Naive B cell (primary cell): Measurements from ENCODE around the gene MAPT. TPM values are rescaled to one million over a fixed set of nuclear protein-coding genes. Genes with fewer than 3 reads are reported as not detected.
"Not testable (repeated sequence)": the region's sequence is repeated elsewhere in the genome, so short reads cannot be mapped to it uniquely, and the experiment has no call there.

ENCODE experiments used
- ATAC-seq, 2 donors: fragments of 150-1000 bp; cut with Tn5 transposase; 2 replicates each; pipeline ENCODE4 v1.10.0; 2021; ENCODE audit warnings: low read depth in 2 of 2, mild to moderate bottlenecking in 2 of 2, moderate library complexity in 2 of 2
- DNase-seq: peaks from one replicate; pipeline ENCODE4 v3.0.0; 2022
- H3K27ac Mint-ChIP-seq, 6 donors: one replicate each; pipeline ENCODE4 v1.8.0; 2020 to 2022; ENCODE audit warnings: mild to moderate bottlenecking in 6 of 6, mixed read lengths in 6 of 6, moderate library complexity in 5 of 6, inconsistent platforms in 2 of 6
- H3K27me3 Mint-ChIP-seq, 3 donors: one replicate each; pipeline ENCODE4 v1.8.0; 2021 to 2022; ENCODE audit warnings: mixed read lengths in 3 of 3, mild to moderate bottlenecking in 1 of 3
- H3K36me3 Mint-ChIP-seq, 2 donors: one replicate each; pipeline ENCODE4 v1.8.0; 2020 to 2022; ENCODE audit warnings: mixed read lengths in 2 of 2, inconsistent platforms in 1 of 2, mild to moderate bottlenecking in 1 of 2
- H3K4me1 Mint-ChIP-seq, 3 donors: one replicate each; pipeline ENCODE4 v1.8.0; 2020 to 2022; ENCODE audit warnings: mixed read lengths in 3 of 3, inconsistent platforms in 1 of 3, mild to moderate bottlenecking in 1 of 3, moderate library complexity in 1 of 3
- H3K4me3 Mint-ChIP-seq, 8 donors: one replicate each; pipeline ENCODE4 v1.8.0; 2020 to 2022; ENCODE audit warnings: mild to moderate bottlenecking in 8 of 8, mixed read lengths in 8 of 8, moderate library complexity in 8 of 8, inconsistent platforms in 2 of 8
- H3K9me3 Mint-ChIP-seq, 7 donors: one replicate each; pipeline ENCODE4 v1.8.0; 2020 to 2022; ENCODE audit warnings: mixed read lengths in 7 of 7, mild to moderate bottlenecking in 5 of 7, inconsistent platforms in 2 of 7, moderate library complexity in 1 of 7
- polyA plus RNA-seq, 6 donors: library from polyadenylated mRNA; unstranded; fragments of 300-500 nt; fragmentation: Illumina TruSeq; gene quantifications; one replicate each; pipeline ENCODE4 v1.2.3, GENCODE V29; 2021; ENCODE audit warnings: low read depth in 6 of 6

MAPT gene
- polyA plus RNA-seq, 6 donors from 2014 or later, result 0.10 to 0.29 TPM; not detected in 4

DNA sequence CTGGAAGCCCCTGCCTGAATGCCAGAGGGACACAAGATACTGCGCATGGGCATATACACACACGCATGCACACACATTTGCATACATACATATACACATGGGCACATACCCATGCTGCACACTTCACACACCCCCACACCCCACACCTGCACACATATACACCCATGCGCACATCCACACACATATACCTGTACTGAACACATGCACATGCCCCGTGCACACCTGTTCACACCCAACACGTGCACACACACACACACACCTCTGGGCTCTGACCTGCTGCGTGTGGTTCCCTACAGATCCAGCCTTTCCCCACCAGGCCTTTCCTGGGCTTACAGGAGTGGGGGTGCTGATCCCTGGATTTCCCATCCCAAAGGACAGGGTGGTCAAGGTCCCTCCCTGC is 43.3 kb upstream of the MAPT start:
- H3K27me3 Mint-ChIP-seq, result peaks cover 22 to 65% (median 57%) of the 10 kb centered on the region in 3 donors
- H3K36me3 Mint-ChIP-seq, result no peaks in the 10 kb centered on the region
- peaks cover 0 to 2% (median 0%) of the 10 kb centered on the region in 3 donors for H3K4me1 Mint-ChIP-seq
- peaks cover 0 to 4% (median 0%) of the 10 kb centered on the region in 7 donors for H3K9me3 Mint-ChIP-seq
- no peak for DNase-seq
- no peak overlapping the region for H3K4me3 Mint-ChIP-seq
- no peak for ATAC-seq
- H3K27ac Mint-ChIP-seq, result no peak overlapping the region

- peaks cover 0 to 5% (median 0%) of the 10 kb centered on the region in 7 donors for H3K9me3 Mint-ChIP-seq
- ATAC-seq (no peak), DNase-seq (no peak)
- H3K27ac Mint-ChIP-seq, result no peak overlapping the region
- peaks cover 0 to 2% (median 0%) of the 10 kb centered on the region in 3 donors for H3K4me1 Mint-ChIP-seq
- peaks cover 24 to 70% (median 58%) of the 10 kb centered on the region in 3 donors for H3K27me3 Mint-ChIP-seq
- no peak overlapping the region for H3K4me3 Mint-ChIP-seq
- H3K36me3 Mint-ChIP-seq, result no peaks in the 10 kb centered on the region
These were observed 42.9 kb upstream of the MAPT start for GRCh38 chr17:45851464-45851863.

DNA sequence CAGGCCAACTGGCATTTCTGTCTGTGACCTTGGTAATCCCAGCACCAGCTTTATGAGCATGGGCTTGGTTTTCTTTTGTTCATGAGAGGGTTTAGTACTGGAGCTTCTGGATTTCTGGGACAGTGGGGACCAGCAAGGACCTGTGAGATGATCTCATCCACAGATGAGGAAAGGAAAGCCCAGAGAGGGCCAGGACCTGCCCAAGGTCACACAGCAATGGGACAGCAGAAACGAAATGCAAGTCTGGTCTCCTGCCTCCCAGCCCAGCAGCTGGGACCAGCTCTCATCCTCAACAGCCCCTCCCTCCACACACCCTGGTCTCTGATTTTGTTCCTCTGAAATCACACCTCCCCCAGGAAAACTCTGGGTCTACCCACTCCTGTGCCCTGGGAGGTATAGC is 42.5 kb upstream of the MAPT start:
- ATAC-seq (no peak), DNase-seq (no peak)
- peaks cover 0 to 5% (median 0%) of the 10 kb centered on the region in 7 donors for H3K9me3 Mint-ChIP-seq
- H3K36me3 Mint-ChIP-seq, result no peaks in the 10 kb centered on the region
- H3K27ac Mint-ChIP-seq, result no peak overlapping the region
- peaks cover 24 to 70% (median 58%) of the 10 kb centered on the region in 3 donors for H3K27me3 Mint-ChIP-seq
- no peak overlapping the region for H3K4me3 Mint-ChIP-seq
- peaks cover 0 to 2% (median 0%) of the 10 kb centered on the region in 3 donors for H3K4me1 Mint-ChIP-seq

- DNase-seq (peak; percentile 26), ATAC-seq (peak in 1 of 2 donors; percentile 36)
- H3K27me3 Mint-ChIP-seq, result peaks cover 24 to 66% (median 59%) of the 10 kb centered on the region in 3 donors
- peaks cover 0 to 2% (median 0%) of the 10 kb centered on the region in 3 donors for H3K4me1 Mint-ChIP-seq
- H3K36me3 Mint-ChIP-seq, result no peaks in the 10 kb centered on the region
- H3K27ac Mint-ChIP-seq, result peak overlapping the region in 1 of 6 donors; percentile 3
- peaks cover 0 to 5% (median 0%) of the 10 kb centered on the region in 7 donors for H3K9me3 Mint-ChIP-seq
- no peak overlapping the region for H3K4me3 Mint-ChIP-seq
These were observed 41.6 kb upstream of the MAPT start for GRCh38 chr17:45852535-45853297.

DNA sequence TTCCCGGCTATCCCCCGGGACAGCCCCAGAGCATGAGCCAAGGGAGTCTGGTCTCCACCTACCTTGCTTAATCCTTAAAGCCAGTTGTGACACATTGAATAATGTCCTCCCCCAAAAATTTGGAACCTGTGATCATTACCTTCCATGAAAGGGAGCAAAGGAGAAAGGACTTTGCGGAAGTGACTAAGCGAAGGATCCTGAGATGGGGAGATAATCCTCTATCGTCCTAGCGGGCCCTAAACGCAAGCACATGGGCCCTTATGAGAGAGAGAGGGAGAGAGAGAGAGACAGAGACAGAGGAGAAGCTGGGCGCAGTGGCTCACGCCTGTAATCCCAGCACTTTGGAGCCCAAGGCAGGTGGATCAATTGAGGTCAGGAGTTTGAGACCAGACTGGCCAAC is 40.1 kb upstream of the MAPT start:
- Mint-ChIP-seq H3K27ac (no peak overlapping the region), H3K9me3 (peaks cover 0 to 5% (median 0%) of the 10 kb centered on the region in 7 donors), H3K4me1 (peaks cover 0 to 2% (median 0%) of the 10 kb centered on the region in 3 donors), H3K4me3 (no peak overlapping the region), H3K27me3 (peaks cover 33 to 67% (median 63%) of the 10 kb centered on the region in 3 donors), H3K36me3 (no peaks in the 10 kb centered on the region)
- DNase-seq, result no peak
- no peak for ATAC-seq

- Mint-ChIP-seq H3K36me3 (peaks cover 0 to 4% of the 10 kb centered on the region in 2 donors), H3K27me3 (peaks cover 36 to 71% (median 63%) of the 10 kb centered on the region in 3 donors), H3K27ac (no peak overlapping the region), H3K4me3 (no peak overlapping the region), H3K9me3 (peaks cover 0 to 5% (median 0%) of the 10 kb centered on the region in 7 donors), H3K4me1 (peaks cover 0 to 2% (median 0%) of the 10 kb centered on the region in 3 donors)
- ATAC-seq (no peak), DNase-seq (no peak)
These were observed 38.5 kb upstream of the MAPT start for GRCh38 chr17:45855691-45856336.

- no peak overlapping the region for H3K4me3 Mint-ChIP-seq
- peaks cover 0 to 4% of the 10 kb centered on the region in 2 donors for H3K36me3 Mint-ChIP-seq
- H3K9me3 Mint-ChIP-seq, result peaks cover 0 to 16% (median 2%) of the 10 kb centered on the region in 7 donors
- ATAC-seq, result no peak
- no peak overlapping the region for H3K27ac Mint-ChIP-seq
- DNase-seq, result no peak
- peaks cover 35 to 69% (median 47%) of the 10 kb centered on the region in 3 donors for H3K27me3 Mint-ChIP-seq
- H3K4me1 Mint-ChIP-seq, result no peaks in the 10 kb centered on the region
These were observed 36.2 kb upstream of the MAPT start for GRCh38 chr17:45857977-45858708.

- ATAC-seq, result no peak
- Mint-ChIP-seq H3K36me3 (peaks cover 0 to 4% of the 10 kb centered on the region in 2 donors), H3K27ac (peak overlapping the region in 2 of 6 donors; percentile 1 to 13), H3K27me3 (peaks cover 42 to 75% (median 47%) of the 10 kb centered on the region in 3 donors), H3K9me3 (peaks cover 0 to 11% (median 3%) of the 10 kb centered on the region in 7 donors), H3K4me1 (no peaks in the 10 kb centered on the region), H3K4me3 (no peak overlapping the region)
- DNase-seq, result no peak
These were observed 33.2 kb upstream of the MAPT start for GRCh38 chr17:45861165-45861564.

DNA sequence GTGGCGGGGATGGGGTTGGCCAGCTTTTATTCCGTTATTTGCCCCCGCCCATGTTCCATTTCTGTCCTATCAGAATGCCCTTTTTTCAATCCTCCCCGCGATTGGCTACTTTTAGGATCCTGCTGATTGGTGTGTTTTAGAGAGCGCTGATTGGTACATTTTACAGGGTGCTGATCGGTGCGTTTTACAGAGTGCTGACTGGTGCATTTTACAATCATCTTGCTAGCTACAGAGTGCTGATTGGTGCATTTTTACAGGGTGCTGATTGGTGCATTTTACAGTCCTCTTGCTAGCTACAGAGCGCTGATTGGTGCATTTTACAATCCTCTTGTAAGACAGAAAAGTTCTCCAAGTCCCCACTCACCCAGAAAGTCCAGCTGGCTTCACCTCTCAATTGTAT is 32.2 kb upstream of the MAPT start:
- not testable (repeated sequence) for H3K4me3 Mint-ChIP-seq, DNase-seq, ATAC-seq, H3K27ac Mint-ChIP-seq, H3K4me1 Mint-ChIP-seq, H3K36me3 Mint-ChIP-seq
- Mint-ChIP-seq H3K27me3 (peaks cover 44 to 71% (median 49%) of the 10 kb centered on the region in 3 donors), H3K9me3 (peaks cover 0 to 11% (median 3%) of the 10 kb centered on the region in 7 donors)

DNA sequence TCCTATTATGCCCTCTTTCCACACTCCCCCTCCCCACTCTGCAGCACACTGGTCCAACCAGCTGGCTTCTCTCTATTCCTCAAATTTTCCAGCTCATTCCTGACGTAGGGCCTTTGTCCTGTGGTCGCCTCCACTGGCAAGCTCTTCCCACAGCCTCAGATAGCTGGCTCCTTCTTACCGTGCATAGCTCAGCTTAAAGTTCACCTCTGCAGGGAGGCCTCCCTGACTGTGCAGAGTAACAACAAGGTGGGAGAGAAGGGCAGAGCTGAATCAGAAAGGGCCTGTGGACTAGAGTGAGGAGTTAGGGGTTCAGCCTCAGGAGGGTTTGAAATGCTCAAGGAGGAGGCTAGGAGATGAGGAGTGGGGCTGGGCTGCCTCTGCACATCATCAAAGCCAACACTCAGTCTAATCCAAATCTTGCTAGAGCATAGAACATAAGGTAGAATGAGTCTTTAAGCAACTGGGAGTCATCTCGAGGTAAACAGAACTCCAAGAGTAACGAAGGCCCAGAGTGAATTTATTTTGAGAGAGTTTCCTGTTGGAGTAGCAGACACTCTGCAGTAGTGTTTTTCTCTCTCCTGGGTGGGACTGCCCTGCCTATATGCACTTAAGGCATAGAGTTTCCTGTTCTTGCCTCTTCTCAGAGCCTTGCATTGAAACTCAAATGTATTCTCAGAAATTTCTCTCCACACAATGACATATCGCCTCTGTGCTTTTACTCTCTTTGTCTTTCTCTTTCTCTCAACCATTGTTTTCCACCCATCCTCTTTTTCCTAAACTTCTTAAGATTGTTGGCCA is 30.3 kb upstream of the MAPT start:
- ATAC-seq, result no peak
- peaks cover 0 to 4% of the 10 kb centered on the region in 2 donors for H3K36me3 Mint-ChIP-seq
- H3K9me3 Mint-ChIP-seq, result peaks cover 0 to 11% (median 3%) of the 10 kb centered on the region in 7 donors
- DNase-seq, result no peak
- H3K27me3 Mint-ChIP-seq, result peaks cover 40 to 64% (median 51%) of the 10 kb centered on the region in 3 donors
- no peaks in the 10 kb centered on the region for H3K4me1 Mint-ChIP-seq
- H3K4me3 Mint-ChIP-seq, result no peak overlapping the region
- peak overlapping the region in 1 of 6 donors; percentile 27 for H3K27ac Mint-ChIP-seq

DNA sequence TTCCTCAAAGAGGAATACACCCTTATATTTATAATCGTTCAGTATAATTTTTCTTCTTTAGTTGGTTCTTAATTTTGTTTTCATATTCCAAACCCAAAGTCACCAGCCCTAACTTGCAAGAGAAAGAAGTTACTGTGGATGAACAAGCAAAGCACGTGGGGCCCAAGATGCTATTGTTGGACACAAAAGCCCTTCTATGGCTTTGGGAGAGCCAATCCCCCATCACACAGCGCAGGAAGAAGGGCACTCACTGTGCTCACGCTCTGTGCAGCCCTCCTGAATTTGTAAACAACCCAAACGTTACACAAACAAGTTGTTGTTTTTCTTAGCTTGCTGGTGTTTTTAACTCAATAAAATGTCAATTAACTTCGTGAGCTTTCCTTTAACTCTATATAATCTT is 27.2 kb upstream of the MAPT start:
- ATAC-seq (no peak), DNase-seq (no peak)
- Mint-ChIP-seq H3K36me3 (no peaks in the 10 kb centered on the region), H3K27ac (no peak overlapping the region), H3K27me3 (peaks cover 34 to 61% (median 54%) of the 10 kb centered on the region in 3 donors), H3K4me3 (no peak overlapping the region), H3K9me3 (peaks cover 0 to 3% (median 0%) of the 10 kb centered on the region in 7 donors), H3K4me1 (no peaks in the 10 kb centered on the region)

DNA sequence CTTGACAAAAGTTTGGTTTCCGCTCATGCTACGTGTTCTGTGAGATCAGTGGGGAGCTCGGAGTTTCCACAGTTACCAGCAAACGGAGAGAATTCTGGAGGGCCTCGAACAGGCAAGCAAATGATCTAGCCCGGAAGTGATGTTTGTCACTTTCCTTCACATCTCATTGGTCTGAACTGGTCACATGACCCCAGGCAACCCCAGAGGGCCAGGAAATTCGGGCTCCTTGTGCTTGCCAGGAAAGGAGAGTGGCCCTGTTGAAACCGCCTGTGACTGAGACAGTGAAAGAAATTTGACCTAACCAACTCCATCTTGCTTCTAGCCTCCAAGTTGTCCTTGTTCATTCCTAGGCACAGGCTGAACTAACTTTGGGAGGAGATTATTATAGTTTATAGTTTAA is 26.7 kb upstream of the MAPT start:
- ATAC-seq (no peak), DNase-seq (no peak)
- peaks cover 0 to 3% (median 0%) of the 10 kb centered on the region in 7 donors for H3K9me3 Mint-ChIP-seq
- H3K36me3 Mint-ChIP-seq, result no peaks in the 10 kb centered on the region
- H3K4me3 Mint-ChIP-seq, result no peak overlapping the region
- peaks cover 29 to 62% (median 55%) of the 10 kb centered on the region in 3 donors for H3K27me3 Mint-ChIP-seq
- H3K4me1 Mint-ChIP-seq, result no peaks in the 10 kb centered on the region
- no peak overlapping the region for H3K27ac Mint-ChIP-seq
